GM21447 (cell line): ENCODE data around the gene FAM216A.
A peak's percentile ranks its signal among the peaks of the same experiment; 100 is the strongest.
"Not testable (repeated sequence)": the region's sequence is repeated elsewhere in the genome, so short reads cannot be mapped to it uniquely, and the experiment has no call there.

Experiments used
- ATAC-seq: cut with Tn5 transposase; IDR thresholded peaks from one replicate; pipeline ENCODE4 v1.9.1; 2021; ENCODE audit not compliant: unreplicated experiment

The FAM216A gene

GRCh38 chr12:110468214-110469048 lies at the start of gene FAM216A, which contains the start of gene GPN3:
TSS of gene FAM216A (plus strand) at chr12:110468845. CDS start at chr12:110468876, 31 bp downstream.
TSS of gene GPN3 (minus strand) at chr12:110468257. CDS start at chr12:110468203, 54 bp downstream.
- ATAC-seq, result peak; percentile 71

GRCh38 chr12:110420644-110421043 lies 48.0 kb upstream of the FAM216A start:
- ATAC-seq, result not testable (repeated sequence)

GRCh38 chr12:110421159-110421661 lies 47.4 kb upstream of the FAM216A start:
- no peak for ATAC-seq

GRCh38 chr12:110421701-110422100 lies 46.9 kb upstream of the FAM216A start:
- ATAC-seq, result no peak

GRCh38 chr12:110424237-110424636 lies 44.4 kb upstream of the FAM216A start:
- ATAC-seq, result no peak

GRCh38 chr12:110426406-110426805 lies 42.2 kb upstream of the FAM216A start:
- ATAC-seq, result no peak

- ATAC-seq, result not testable (repeated sequence)
Measured at GRCh38 chr12:110429676-110430075, 39.0 kb upstream of the FAM216A start.

GRCh38 chr12:110431957-110432587 lies 36.6 kb upstream of the FAM216A start:
- no peak for ATAC-seq

- no peak for ATAC-seq
Measured at GRCh38 chr12:110436231-110436630, 32.4 kb upstream of the FAM216A start.

- ATAC-seq, result no peak
Measured at GRCh38 chr12:110444455-110444854, 24.2 kb upstream of the FAM216A start.

GRCh38 chr12:110449799-110450497 lies 18.7 kb upstream of the FAM216A start, which contains the start of gene ARPC3:
TSS of gene ARPC3 (minus strand) at chr12:110450337. CDS start at chr12:110450260, 77 bp downstream.
- ATAC-seq, result peak; percentile 89

GRCh38 chr12:110451263-110451662 lies 17.4 kb upstream of the FAM216A start:
- ATAC-seq, result no peak

- no peak for ATAC-seq
Measured at GRCh38 chr12:110453569-110454296, 14.9 kb upstream of the FAM216A start.

GRCh38 chr12:110458756-110459155 lies 9.9 kb upstream of the FAM216A start:
- ATAC-seq, result no peak

GRCh38 chr12:110461189-110461588 lies 7.5 kb upstream of the FAM216A start:
- ATAC-seq, result not testable (repeated sequence)

- ATAC-seq, result no peak
Measured at GRCh38 chr12:110465024-110465423, 3.6 kb upstream of the FAM216A start.

GRCh38 chr12:110465765-110466164 lies 2.9 kb upstream of the FAM216A start:
- ATAC-seq, result not testable (repeated sequence)

- no peak for ATAC-seq
Measured at GRCh38 chr12:110466791-110467190, 1.9 kb upstream of the FAM216A start.

- ATAC-seq, result no peak
Measured at GRCh38 chr12:110467847-110468213, 815 bp upstream of the FAM216A start.

- no peak for ATAC-seq
Measured at GRCh38 chr12:110475426-110475825, 6.8 kb downstream of the FAM216A start.
